ENCODE measurements around the gene GOLPH3. TPM values are rescaled to one million over a fixed set of nuclear protein-coding genes. Genes with fewer than 3 reads are reported as not detected.
A peak's percentile ranks its signal among the peaks of the same experiment; 100 is the strongest.
"Not testable (repeated sequence)": the region's sequence is repeated elsewhere in the genome, so short reads cannot be mapped to it uniquely, and the experiment has no call there.

The GOLPH3 gene
- total RNA-seq, 1 donor from 2014 or later: 112 TPM

DNA sequence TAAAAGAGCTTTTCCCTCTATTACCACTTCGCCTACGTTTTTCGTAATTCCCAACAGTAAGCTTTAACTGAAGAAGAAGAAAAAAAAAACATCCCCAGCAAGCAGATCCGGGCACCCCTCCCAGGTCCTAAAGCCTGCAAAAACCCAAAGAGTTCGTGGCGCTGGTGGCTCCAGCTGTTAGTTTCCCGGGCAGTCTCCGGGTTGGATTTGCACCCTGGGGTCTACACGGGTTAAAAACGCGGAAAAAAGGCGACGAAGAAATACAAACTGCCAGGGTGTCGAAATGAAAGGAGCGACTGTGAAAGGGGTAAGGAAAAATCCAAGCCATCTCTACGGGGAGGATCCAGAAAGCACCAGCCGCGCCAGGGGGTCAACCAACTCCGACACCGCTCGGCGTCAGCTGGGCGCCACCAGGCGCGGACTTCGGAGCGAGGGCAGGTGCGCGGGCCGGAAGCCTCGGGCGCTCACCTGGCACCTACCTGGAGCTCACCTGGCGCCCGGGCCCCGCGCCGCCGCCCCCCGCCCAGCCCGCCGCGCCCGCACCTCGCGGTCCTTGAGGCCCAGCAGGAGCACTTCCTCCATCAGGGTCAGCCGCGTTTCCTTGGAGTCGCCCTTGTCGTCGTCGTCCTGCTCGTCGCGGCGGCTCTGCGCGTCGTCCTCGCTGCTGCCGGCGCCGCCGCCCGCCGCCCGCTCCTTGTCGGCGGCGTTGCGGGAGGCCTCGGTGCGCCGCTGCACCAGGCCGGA is 680 bp downstream of the GOLPH3 start:
- intact Hi-C loops (cut with DNase I): no loop called here
- ATAC-seq: peak; percentile 62
- TF ChIP-seq, protein P1, sequence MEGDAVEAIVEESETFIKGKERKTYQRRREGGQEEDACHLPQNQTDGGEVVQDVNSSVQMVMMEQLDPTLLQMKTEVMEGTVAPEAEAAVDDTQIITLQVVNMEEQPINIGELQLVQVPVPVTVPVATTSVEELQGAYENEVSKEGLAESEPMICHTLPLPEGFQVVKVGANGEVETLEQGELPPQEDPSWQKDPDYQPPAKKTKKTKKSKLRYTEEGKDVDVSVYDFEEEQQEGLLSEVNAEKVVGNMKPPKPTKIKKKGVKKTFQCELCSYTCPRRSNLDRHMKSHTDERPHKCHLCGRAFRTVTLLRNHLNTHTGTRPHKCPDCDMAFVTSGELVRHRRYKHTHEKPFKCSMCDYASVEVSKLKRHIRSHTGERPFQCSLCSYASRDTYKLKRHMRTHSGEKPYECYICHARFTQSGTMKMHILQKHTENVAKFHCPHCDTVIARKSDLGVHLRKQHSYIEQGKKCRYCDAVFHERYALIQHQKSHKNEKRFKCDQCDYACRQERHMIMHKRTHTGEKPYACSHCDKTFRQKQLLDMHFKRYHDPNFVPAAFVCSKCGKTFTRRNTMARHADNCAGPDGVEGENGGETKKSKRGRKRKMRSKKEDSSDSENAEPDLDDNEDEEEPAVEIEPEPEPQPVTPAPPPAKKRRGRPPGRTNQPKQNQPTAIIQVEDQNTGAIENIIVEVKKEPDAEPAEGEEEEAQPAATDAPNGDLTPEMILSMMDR (IDR thresholded peaks at IDR 0.05): no peak
- no peaks in the 10 kb centered on the region for H3K27me3 ChIP-seq
- peak; percentile 82 for DNase-seq
- H3K4me3 ChIP-seq: peak overlapping the region; percentile 85
- no peaks in the 10 kb centered on the region for H3K9me3 ChIP-seq
- peaks cover 39% of the 10 kb centered on the region for H3K4me1 ChIP-seq
- H3K27ac ChIP-seq: peak overlapping the region; percentile 99
- H3K36me3 ChIP-seq: peaks cover 32% of the 10 kb centered on the region

DNA sequence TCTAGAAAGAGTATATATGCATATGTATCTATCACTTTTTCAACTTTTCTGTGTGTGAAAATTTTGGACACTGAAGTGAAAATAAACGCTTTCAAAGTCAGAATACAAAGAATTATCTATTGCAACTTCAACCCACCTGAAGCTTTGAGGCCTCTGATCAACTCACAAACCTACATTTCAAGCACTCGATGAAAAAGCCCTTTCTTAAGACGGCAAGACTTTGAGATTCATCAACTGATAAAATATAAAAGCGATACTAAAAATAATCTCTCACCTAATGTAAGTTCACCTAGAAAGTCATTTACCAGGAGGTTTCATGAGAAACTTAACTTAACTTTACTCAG is 1.2 kb downstream of the GOLPH3 start:
- H3K4me1 ChIP-seq: peaks cover 39% of the 10 kb centered on the region
- H3K36me3 ChIP-seq: peaks cover 36% of the 10 kb centered on the region
- peak overlapping the region; percentile 99 for H3K27ac ChIP-seq
- intact Hi-C loops (cut with DNase I): no loop called here
- TF ChIP-seq, protein P1 (IDR thresholded peaks at IDR 0.05): no peak
- H3K4me3 ChIP-seq: peak overlapping the region; percentile 85
- no peaks in the 10 kb centered on the region for H3K9me3 ChIP-seq
- no peaks in the 10 kb centered on the region for H3K27me3 ChIP-seq
- ATAC-seq (no peak), DNase-seq (no peak)

DNA sequence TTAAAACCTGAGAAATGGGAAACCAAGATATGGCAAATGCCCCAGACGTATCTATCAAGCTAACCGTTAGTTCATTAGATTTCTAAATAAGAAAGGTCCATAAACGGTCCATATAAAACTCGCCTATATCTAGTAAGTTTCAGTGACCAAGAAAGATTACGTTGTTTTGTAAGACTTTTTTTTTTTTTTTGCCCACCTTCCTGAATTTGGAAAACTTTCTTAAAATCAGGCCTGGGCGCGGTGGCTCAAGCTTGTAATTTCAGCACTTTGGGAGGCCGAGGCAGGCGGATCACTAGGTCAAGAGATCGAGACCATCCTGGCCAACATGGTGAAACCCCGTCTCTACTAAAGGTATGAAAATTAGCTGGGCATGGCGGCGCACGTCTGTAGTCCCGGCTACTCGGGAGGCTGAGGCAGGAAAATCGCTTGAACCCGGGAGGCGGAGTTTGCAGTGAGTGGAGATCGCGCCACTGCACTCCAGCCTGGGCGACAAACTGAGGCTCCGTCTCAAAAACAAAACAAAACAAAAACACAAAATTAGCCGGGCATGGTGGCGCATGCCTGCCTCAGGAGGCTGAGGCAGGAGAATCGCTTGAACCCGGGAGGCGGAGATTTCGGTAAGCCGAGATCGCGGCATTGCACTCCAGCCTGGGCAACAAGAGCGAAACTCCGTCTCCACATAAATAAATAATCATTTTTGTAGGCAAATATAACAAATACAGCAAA is 1.8 kb downstream of the GOLPH3 start:
- peak; percentile 66 for DNase-seq
- intact Hi-C loops (cut with DNase I): not testable (repeated sequence)

DNA sequence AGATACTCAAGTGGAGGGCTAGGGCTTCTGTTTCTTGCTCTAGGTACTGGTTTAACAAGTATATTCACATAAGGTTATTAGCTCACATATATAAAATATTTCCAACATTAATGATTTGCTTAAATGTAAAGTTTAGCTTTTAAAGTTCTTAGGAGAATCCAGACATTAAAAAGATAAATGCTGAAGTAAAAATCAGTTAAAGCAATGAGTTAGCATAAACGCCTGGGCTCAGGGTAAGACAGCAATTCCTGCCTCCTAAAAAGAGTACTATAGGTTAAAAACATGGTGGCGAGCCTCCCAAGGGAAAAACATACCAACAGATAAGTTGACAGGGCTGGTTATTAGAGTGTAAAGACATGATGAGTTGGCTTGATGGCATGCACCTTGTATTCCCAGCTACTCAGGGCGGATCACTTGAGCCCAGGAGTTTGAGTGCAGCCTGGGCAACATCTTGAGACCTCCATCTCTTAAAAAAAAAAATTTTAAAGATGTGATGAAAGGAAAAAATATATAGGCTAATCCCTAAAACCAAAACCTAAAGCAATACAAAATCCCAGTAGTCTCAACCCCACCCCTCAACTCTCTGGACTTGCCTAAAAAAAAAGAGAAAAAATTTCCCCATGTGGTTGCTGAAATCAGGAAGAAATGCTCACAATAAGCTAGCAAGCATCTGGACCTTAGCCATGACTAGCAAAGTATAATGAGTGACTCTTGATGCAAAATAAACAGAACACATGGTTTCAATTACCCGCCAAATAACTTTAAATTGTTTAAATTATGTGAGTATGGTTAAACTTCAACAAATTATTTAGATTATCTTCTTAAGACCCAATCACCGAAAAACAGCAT is 3.6 kb downstream of the GOLPH3 start:
- Histone ChIP-seq H3K27ac (no peak overlapping the region), H3K36me3 (peaks cover 52% of the 10 kb centered on the region), H3K27me3 (no peaks in the 10 kb centered on the region), H3K4me1 (peaks cover 49% of the 10 kb centered on the region), H3K4me3 (no peak overlapping the region), H3K9me3 (no peaks in the 10 kb centered on the region)
- DNase-seq (no peak), ATAC-seq (no peak)
- intact Hi-C loops (cut with DNase I): no loop called here
- TF ChIP-seq, protein P1 (IDR thresholded peaks at IDR 0.05): no peak

More for the DNA sequence above, 1.8 kb downstream of the GOLPH3 start:
- H3K4me1 ChIP-seq: peaks cover 40% of the 10 kb centered on the region
- H3K27me3 ChIP-seq, ATAC-seq, H3K9me3 ChIP-seq: not testable (repeated sequence)
- peak overlapping the region; percentile 85 for H3K4me3 ChIP-seq
- H3K36me3 ChIP-seq: peaks cover 40% of the 10 kb centered on the region
- H3K27ac ChIP-seq: peak overlapping the region; percentile 99

DNA sequence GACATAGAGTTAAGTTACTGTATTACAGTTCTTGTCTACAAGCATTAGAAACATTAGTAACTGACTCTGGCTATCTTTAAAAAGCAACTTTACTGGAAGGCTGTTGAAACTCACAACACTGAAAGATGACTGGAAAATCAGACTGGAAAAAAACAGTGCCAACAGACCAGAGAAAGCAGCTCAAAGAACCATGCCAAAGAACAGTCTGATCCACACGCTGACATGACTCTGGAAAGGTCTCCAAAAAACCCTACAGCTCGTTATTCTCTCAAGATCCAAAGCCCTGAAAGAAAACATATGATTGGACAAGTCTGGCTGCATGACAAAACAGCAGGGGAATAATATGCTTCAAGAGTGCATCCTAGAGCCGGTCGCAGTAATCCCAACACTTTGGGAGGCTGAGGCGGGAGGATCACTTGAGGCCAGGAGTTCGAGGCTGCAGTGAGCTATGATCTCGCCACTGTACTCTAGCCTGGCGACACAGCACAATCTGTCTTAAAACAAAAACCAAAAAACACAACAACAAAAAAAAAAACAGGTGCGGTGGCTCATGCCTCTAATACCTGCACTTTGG is 5.6 kb downstream of the GOLPH3 start:
- TF ChIP-seq, protein P1 (IDR thresholded peaks at IDR 0.05): no peak
- intact Hi-C loops (cut with DNase I): no loop called here
- peaks cover 53% of the 10 kb centered on the region for H3K36me3 ChIP-seq
- H3K27ac ChIP-seq: no peak overlapping the region
- no peaks in the 10 kb centered on the region for H3K27me3 ChIP-seq
- ATAC-seq (no peak), DNase-seq (no peak)
- no peak overlapping the region for H3K4me3 ChIP-seq
- no peaks in the 10 kb centered on the region for H3K9me3 ChIP-seq
- H3K4me1 ChIP-seq: peaks cover 57% of the 10 kb centered on the region
